Liver (tissue), 9 donors: ENCODE results near the gene CHMP1A. TPM values are rescaled to one million over a fixed set of nuclear protein-coding genes. Genes with fewer than 3 reads are reported as not detected.

Source experiments
- DNase-seq: peaks from one replicate; pipeline ENCODE4 v3.0.0-alpha.2; 2017; ENCODE audit warnings: low spot score
- H3K27ac ChIP-seq, 2 donors: one replicate each; pipeline ENCODE4 v1.7.0; 2013; ENCODE audit warnings: inconsistent platforms in 2 of 2, low read length in 2 of 2, control low read depth in 1 of 2, low read depth in 1 of 2, mild to moderate bottlenecking in 1 of 2
- H3K27me3 ChIP-seq, 4 donors: one replicate each; pipeline versions ENCODE4 v1.6.1 to v1.7.0; 2013; ENCODE audit warnings: low read length in 3 of 4, inconsistent platforms in 1 of 4, mild to moderate bottlenecking in 1 of 4, moderate library complexity in 1 of 4; ENCODE audit not compliant: control insufficient read depth in 4 of 4, insufficient read depth in 4 of 4
- H3K36me3 ChIP-seq, 4 donors: one replicate each; pipeline versions ENCODE4 v1.6.1 to v1.7.0; 2013; ENCODE audit warnings: low read length in 3 of 4, mild to moderate bottlenecking in 3 of 4, low read depth in 1 of 4, moderate library complexity in 1 of 4; ENCODE audit not compliant: control insufficient read depth in 4 of 4, insufficient read depth in 3 of 4
- H3K4me1 ChIP-seq, 4 donors: one replicate each; pipeline versions ENCODE4 v1.6.1 to v1.7.0; 2013; ENCODE audit warnings: low read length in 3 of 4, mild to moderate bottlenecking in 3 of 4, moderate library complexity in 1 of 4; ENCODE audit not compliant: control insufficient read depth in 4 of 4, insufficient read depth in 4 of 4
- H3K4me3 ChIP-seq, 3 donors: one replicate each; pipeline versions ENCODE4 v1.6.1 to v1.7.0; 2013; ENCODE audit warnings: low read length in 3 of 3, control low read depth in 1 of 3, low read depth in 1 of 3, mild to moderate bottlenecking in 1 of 3
- H3K9ac ChIP-seq, 2 donors: one replicate each; pipeline ENCODE4 v1.7.0; 2013; ENCODE audit warnings: low read length in 2 of 2, mild to moderate bottlenecking in 2 of 2, moderate library complexity in 2 of 2, control low read depth in 1 of 2, low read depth in 1 of 2
- H3K9me3 ChIP-seq, 4 donors: one replicate each; pipeline versions ENCODE4 v1.6.1 to v1.7.0; 2013; ENCODE audit warnings: low read length in 3 of 4; ENCODE audit not compliant: control insufficient read depth in 4 of 4
- ATF3 ChIP-seq: IDR thresholded peaks from 2 replicates; pipeline ENCODE4 v1.6.1; 2016; ENCODE audit warnings: antibody characterized with exemption
- CTCF ChIP-seq: fragments of 150-350 bp; IDR thresholded peaks from 2 replicates; pipeline ENCODE4 v1.5.1; 2017; ENCODE audit warnings: improper control_type of control experiment, low read depth, low read length; ENCODE audit not compliant: missing input control
- EGR1 ChIP-seq, 2 donors: IDR thresholded peaks; 2 replicates each; pipeline ENCODE4 v1.6.1; 2016 to 2018; ENCODE audit warnings: antibody characterized with exemption in 2 of 2, low read depth in 2 of 2
- FOXA1 ChIP-seq: IDR thresholded peaks from 2 replicates; pipeline ENCODE4 v1.6.1; 2016; ENCODE audit warnings: antibody characterized with exemption
- FOXA2 ChIP-seq: IDR thresholded peaks from 2 replicates; pipeline ENCODE4 v1.6.1; 2016; ENCODE audit warnings: antibody characterized with exemption
- GABPA ChIP-seq, 2 donors: IDR thresholded peaks in 1 of 2; conservative IDR thresholded peaks in 1 of 2; 2 replicates each; pipeline ENCODE4 v1.6.1; 2016; ENCODE audit warnings: antibody characterized with exemption in 2 of 2, mild to moderate bottlenecking in 1 of 2, moderate library complexity in 1 of 2
- HNF4A ChIP-seq, 2 donors: conservative IDR thresholded peaks; 2 replicates each; pipeline ENCODE4 v1.6.1; 2016; ENCODE audit warnings: antibody characterized with exemption in 2 of 2, mild to moderate bottlenecking in 2 of 2
- MAX ChIP-seq: IDR thresholded peaks from 2 replicates; pipeline ENCODE4 v1.6.1; 2016; ENCODE audit warnings: antibody characterized with exemption
- NR2F2 ChIP-seq: IDR thresholded peaks from 2 replicates; pipeline ENCODE4 v1.6.1; 2016; ENCODE audit warnings: antibody characterized with exemption
- RAD21 ChIP-seq, 2 donors: IDR thresholded peaks; 2 replicates each; pipeline ENCODE4 v1.6.1; 2016; ENCODE audit warnings: antibody characterized with exemption in 2 of 2, mild to moderate bottlenecking in 2 of 2
- RXRA ChIP-seq, 2 donors: IDR thresholded peaks; 2 replicates each; pipeline ENCODE4 v1.6.1; 2017 to 2018; ENCODE audit warnings: antibody characterized with exemption in 2 of 2, mild to moderate bottlenecking in 1 of 2
- SP1 ChIP-seq: IDR thresholded peaks from 2 replicates; pipeline ENCODE4 v1.6.1; 2018; ENCODE audit warnings: antibody characterized with exemption, mild to moderate bottlenecking
- TAF1 ChIP-seq: conservative IDR thresholded peaks from 2 replicates; pipeline ENCODE4 v1.6.1; 2016; ENCODE audit warnings: antibody characterized with exemption, mild to moderate bottlenecking
- YY1 ChIP-seq: IDR thresholded peaks from 2 replicates; pipeline ENCODE4 v1.6.1; 2016; ENCODE audit warnings: antibody characterized with exemption, mild to moderate bottlenecking
- ZBTB33 ChIP-seq: IDR thresholded peaks from 2 replicates; pipeline ENCODE4 v1.6.1; 2016; ENCODE audit warnings: antibody characterized with exemption
- WGBS: extraction: QIAGEN DNeasy Blood & Tissue Kit; methylation state at CpG from one replicate; pipeline ENCODE4 v1.1.7; 2013; 5-methylcytosine and 5-hydroxymethylcytosine counted together
- polyA plus RNA-seq, 2 donors: library from polyadenylated mRNA; stranded (reverse) in 1 of 2; unstranded in 1 of 2; fragments of 200-250 nt in 1 of 2; fragments of >200 nt in 1 of 2; fragmentation: Nextera tagmentation in 1 of 2; extraction: Ambion mirVana in 1 of 2; gene quantifications; one replicate each; pipeline versions ENCODE4 v1.2.1 to v1.2.3, GENCODE V29; 2013 to 2015
- total RNA-seq, 2 donors: library from RNA; depleted of rRNA; stranded (reverse); fragments of >200 nt; gene quantifications; one replicate each; pipeline ENCODE4 v1.2.3, GENCODE V29; 2014
- donor health status: healthy.
- donor health status: healthy.
- donor health status: healthy.
- donor health status: healthy.
- donor health status: healthy.

The CHMP1A gene
- total and polyA plus RNA-seq, 4 donors = 25.7 to 36.7 (median 32.3) TPM

- TF ChIP-seq MAX (no peak), ATF3 (no peak)
Observed at GRCh38 chr16:89629827-89630610, 27.5 kb downstream of the CHMP1A start (continued).

- WGBS = 49% methylated on average over 21 of the region's 21 CpGs
- no peaks in the 10 kb centered on the region for H3K9me3 ChIP-seq
- no peaks in the 10 kb centered on the region for H3K36me3 ChIP-seq
- H3K27ac ChIP-seq = no peak overlapping the region
- H3K27me3 ChIP-seq = no peaks in the 10 kb centered on the region
- H3K9ac ChIP-seq = no peak overlapping the region
- TF ChIP-seq MAX = no peak
- H3K4me1 ChIP-seq = no peaks in the 10 kb centered on the region
- H3K4me3 ChIP-seq = no peak overlapping the region
- DNase-seq = no peak
Observed at GRCh38 chr16:89624777-89625761, 32.4 kb downstream of the CHMP1A start.

- no peak overlapping the region for H3K4me3 ChIP-seq
- H3K27me3 ChIP-seq = no peaks in the 10 kb centered on the region
- H3K4me1 ChIP-seq = no peaks in the 10 kb centered on the region
- no peaks in the 10 kb centered on the region for H3K36me3 ChIP-seq
- WGBS = 49% methylated on average over 28 of the region's 28 CpGs
- peak in 1 of 2 donors; percentile 17 for TF ChIP-seq EGR1 (IDR thresholded peaks at IDR 0.05; ENCODE audit: low read depth in 2 of 2)
- TF ChIP-seq SP1 = no peak
- H3K9ac ChIP-seq = no peak overlapping the region
- no peak for DNase-seq
- H3K9me3 ChIP-seq = no peaks in the 10 kb centered on the region
- H3K27ac ChIP-seq = no peak overlapping the region
Observed at GRCh38 chr16:89623511-89624261, 33.8 kb downstream of the CHMP1A start.

GRCh38 chr16:89621698-89622409 lies 35.7 kb downstream of the CHMP1A start:
- Histone ChIP-seq H3K27ac (no peak overlapping the region), H3K4me1 (no peaks in the 10 kb centered on the region), H3K9ac (no peak overlapping the region), H3K27me3 (no peaks in the 10 kb centered on the region), H3K9me3 (no peaks in the 10 kb centered on the region), H3K4me3 (no peak overlapping the region), H3K36me3 (no peaks in the 10 kb centered on the region)
- 68% methylated on average over 32 of the region's 32 CpGs for WGBS
- no peak for DNase-seq
- no peak for TF ChIP-seq RXRA (IDR thresholded peaks at IDR 0.05)
- no peak for TF ChIP-seq ZBTB33
- no peak for TF ChIP-seq RAD21 (IDR thresholded peaks at IDR 0.05)
- TF ChIP-seq FOXA2 = no peak
- no peak for TF ChIP-seq GABPA (IDR thresholded peaks at IDR 0.05 in 1 of 2, conservative IDR thresholded peaks at IDR 0.05 in 1 of 2)
- no peak for TF ChIP-seq CTCF
- TF ChIP-seq ATF3 = no peak
- no peak for TF ChIP-seq SP1
- no peak for TF ChIP-seq YY1
- no peak for TF ChIP-seq TAF1
- no peak for TF ChIP-seq FOXA1
- TF ChIP-seq NR2F2 = no peak
- TF ChIP-seq HNF4A (conservative IDR thresholded peaks at IDR 0.05) = no peak
- TF ChIP-seq MAX = no peak
